GM18511 (cell line): ENCODE data around the gene PTGER1.
"Not testable (repeated sequence)": the region's sequence is repeated elsewhere in the genome, so short reads cannot be mapped to it uniquely, and the experiment has no call there.

Experiments used
- ATAC-seq: cut with Tn5 transposase; IDR thresholded peaks from one replicate; pipeline ENCODE4 v1.9.1; 2021; ENCODE audit warnings: mild to moderate bottlenecking, moderate library complexity; ENCODE audit not compliant: unreplicated experiment

The PTGER1 gene

GRCh38 chr19:14475251-14476073, at the start of gene PTGER1:
TSS of gene PTGER1 (minus strand) at chr19:14475354. CDS start at chr19:14474320, 1,034 bp downstream.
- no peak for ATAC-seq

- ATAC-seq = no peak
These were observed 45.4 kb upstream of the PTGER1 start for GRCh38 chr19:14520543-14520942.

- no peak for ATAC-seq
These were observed 44.8 kb upstream of the PTGER1 start for GRCh38 chr19:14519860-14520407.

GRCh38 chr19:14519245-14519859, 44.2 kb upstream of the PTGER1 start:
- ATAC-seq = no peak

- ATAC-seq = peak; percentile 69
These were observed 42.8 kb upstream of the PTGER1 start, which contains the start of gene DNAJB1 for GRCh38 chr19:14517840-14518505. TSS of gene DNAJB1 (minus strand) at chr19:14518397. CDS start at chr19:14518349, 48 bp downstream.

- peak; percentile 1 for ATAC-seq
These were observed 42.3 kb upstream of the PTGER1 start for GRCh38 chr19:14517446-14517839.

- ATAC-seq = no peak
These were observed 41.7 kb upstream of the PTGER1 start for GRCh38 chr19:14516746-14517438.

- ATAC-seq = no peak
These were observed 40.9 kb upstream of the PTGER1 start for GRCh38 chr19:14516048-14516534.

GRCh38 chr19:14515501-14516047, 40.4 kb upstream of the PTGER1 start:
- no peak for ATAC-seq

GRCh38 chr19:14514215-14514863, 39.2 kb upstream of the PTGER1 start:
- ATAC-seq = no peak

GRCh38 chr19:14512406-14512961, 37.3 kb upstream of the PTGER1 start:
- ATAC-seq = no peak

- ATAC-seq = no peak
These were observed 36.1 kb upstream of the PTGER1 start for GRCh38 chr19:14511229-14511593.

- no peak for ATAC-seq
These were observed 35.4 kb upstream of the PTGER1 start for GRCh38 chr19:14510311-14511228.

GRCh38 chr19:14507704-14508542, 32.8 kb upstream of the PTGER1 start:
- no peak for ATAC-seq

- no peak for ATAC-seq
These were observed 30.5 kb upstream of the PTGER1 start for GRCh38 chr19:14505488-14506239.

GRCh38 chr19:14504575-14504974, 29.4 kb upstream of the PTGER1 start:
- ATAC-seq = not testable (repeated sequence)

GRCh38 chr19:14503285-14503684, 28.1 kb upstream of the PTGER1 start:
- no peak for ATAC-seq
